Measurements from ENCODE around the gene ACOX3. TPM values are rescaled to one million over a fixed set of nuclear protein-coding genes. Genes with fewer than 3 reads are reported as not detected.

Gene ACOX3
- total RNA-seq, 2 experiments from 2014 or later = 12.7 to 16.8 TPM

GRCh38 chr4:8328866-8329559 is 111.5 kb downstream of the ACOX3 start:
- no peaks in the 10 kb centered on the region for H3K79me2 ChIP-seq (ENCODE audit: insufficient read depth, low read depth, low read length)
- BruUV-seq (replicated peaks) = no TSS peak
- TF ChIP-seq CTCF (conservative IDR thresholded peaks at IDR 0.05; ENCODE audit: low read length) (no peak), EZH2phosphoT487 (IDR thresholded peaks at IDR 0.05; ENCODE audit: borderline replicate concordance, low read depth, low read length) (no peak)
- H3K27ac ChIP-seq (ENCODE audit: low read depth, low read length, poor library complexity, severe bottlenecking) = no peak overlapping the region
- no peaks in the 10 kb centered on the region for H4K20me1 ChIP-seq (ENCODE audit: insufficient read depth, low read length)
- no peak overlapping the region for H3K4me2 ChIP-seq (ENCODE audit: low read length)
- H3K9me2 ChIP-seq (ENCODE audit: insufficient read depth, low read length) = no peaks in the 10 kb centered on the region
- H3K9me3 ChIP-seq (ENCODE audit: low read length) = no peaks in the 10 kb centered on the region
- no peaks in the 10 kb centered on the region for H3K36me3 ChIP-seq (ENCODE audit: insufficient read depth, low read length)
- no peak overlapping the region for H3K4me3 ChIP-seq (ENCODE audit: low read depth, low read length, poor library complexity, severe bottlenecking)
- POLR2A ChIA-PET = interaction anchor here (0.6 kb wide), 2 partner anchors 13 to 411 kb away, joined by 3 read pairs; no protein-coding TSS in a partner anchor
- DNase-seq (ENCODE audit: low spot score) = no peak
- H3K4me1 ChIP-seq (ENCODE audit: insufficient read depth, low read length, poor library complexity, severe bottlenecking) = no peaks in the 10 kb centered on the region
- no peak overlapping the region for H2AFZ ChIP-seq (ENCODE audit: low read length)
- intact Hi-C loops (cut with micrococcal nuclease; ENCODE audit: unreplicated experiment) = no loop called here
- CTCF ChIA-PET (ENCODE audit: unreplicated experiment) = no interaction called here

DNA sequence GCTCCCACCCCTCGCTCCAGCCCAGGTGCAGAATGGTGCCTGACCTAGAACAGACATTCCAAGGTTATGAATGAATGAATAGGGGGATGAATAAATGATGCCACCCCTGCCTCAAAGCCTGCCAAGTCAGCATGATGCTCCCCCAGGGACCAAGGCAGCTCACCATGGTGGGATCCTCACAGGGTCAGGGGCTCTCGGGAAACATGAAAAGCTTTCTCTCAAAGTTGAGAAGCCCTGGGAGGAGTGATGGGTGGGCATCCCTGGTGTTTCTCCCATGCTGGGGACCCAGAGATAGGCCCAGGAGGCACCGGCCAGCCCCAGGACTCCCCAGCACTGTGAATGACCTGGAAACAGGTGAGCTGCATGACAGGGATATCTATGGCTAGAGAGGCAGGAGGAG is 112.1 kb downstream of the ACOX3 start:
- CTCF ChIA-PET (ENCODE audit: unreplicated experiment) = no interaction called here
- TF ChIP-seq EZH2phosphoT487 (IDR thresholded peaks at IDR 0.05; ENCODE audit: borderline replicate concordance, low read depth, low read length) (no peak), CTCF (conservative IDR thresholded peaks at IDR 0.05; ENCODE audit: low read length) (no peak)
- no peak overlapping the region for H3K4me3 ChIP-seq (ENCODE audit: low read depth, low read length, poor library complexity, severe bottlenecking)
- no peak overlapping the region for H3K27ac ChIP-seq (ENCODE audit: low read depth, low read length, poor library complexity, severe bottlenecking)
- H3K9me2 ChIP-seq (ENCODE audit: insufficient read depth, low read length) = no peaks in the 10 kb centered on the region
- H2AFZ ChIP-seq (ENCODE audit: low read length) = no peak overlapping the region
- no peak for DNase-seq (ENCODE audit: low spot score)
- POLR2A ChIA-PET = interaction anchor here (0.6 kb wide), 1 partner anchor 411 kb away, joined by 3 read pairs; no protein-coding TSS in a partner anchor
- H3K9me3 ChIP-seq (ENCODE audit: low read length) = no peaks in the 10 kb centered on the region
- no peaks in the 10 kb centered on the region for H3K4me1 ChIP-seq (ENCODE audit: insufficient read depth, low read length, poor library complexity, severe bottlenecking)
- no peak overlapping the region for H3K4me2 ChIP-seq (ENCODE audit: low read length)
- no TSS peak for BruUV-seq (replicated peaks)
- H3K36me3 ChIP-seq (ENCODE audit: insufficient read depth, low read length) = no peaks in the 10 kb centered on the region
- H3K79me2 ChIP-seq (ENCODE audit: insufficient read depth, low read depth, low read length) = no peaks in the 10 kb centered on the region
- H4K20me1 ChIP-seq (ENCODE audit: insufficient read depth, low read length) = no peaks in the 10 kb centered on the region
- intact Hi-C loops (cut with micrococcal nuclease; ENCODE audit: unreplicated experiment) = no loop called here

- Histone ChIP-seq H3K36me3 (ENCODE audit: insufficient read depth, low read length) (no peaks in the 10 kb centered on the region), H3K79me2 (ENCODE audit: insufficient read depth, low read depth, low read length) (no peaks in the 10 kb centered on the region), H4K20me1 (ENCODE audit: insufficient read depth, low read length) (no peaks in the 10 kb centered on the region), H2AFZ (ENCODE audit: low read length) (no peak overlapping the region), H3K9me2 (ENCODE audit: insufficient read depth, low read length) (no peaks in the 10 kb centered on the region), H3K9me3 (ENCODE audit: low read length) (no peaks in the 10 kb centered on the region), H3K4me2 (ENCODE audit: low read length) (no peak overlapping the region), H3K4me3 (ENCODE audit: low read depth, low read length, poor library complexity, severe bottlenecking) (no peak overlapping the region), H3K27ac (ENCODE audit: low read depth, low read length, poor library complexity, severe bottlenecking) (no peak overlapping the region), H3K4me1 (ENCODE audit: insufficient read depth, low read length, poor library complexity, severe bottlenecking) (no peaks in the 10 kb centered on the region)
- ChIA-PET CTCF (ENCODE audit: unreplicated experiment) (no interaction called here), POLR2A (no interaction called here)
- BruUV-seq (replicated peaks) = no TSS peak
- TF ChIP-seq CTCF (conservative IDR thresholded peaks at IDR 0.05; ENCODE audit: low read length) (no peak), EZH2phosphoT487 (IDR thresholded peaks at IDR 0.05; ENCODE audit: borderline replicate concordance, low read depth, low read length) (no peak)
- intact Hi-C loops (cut with micrococcal nuclease; ENCODE audit: unreplicated experiment) = no loop called here
- DNase-seq (ENCODE audit: low spot score) = no peak
Measured at GRCh38 chr4:8326206-8326605, 114.3 kb downstream of the ACOX3 start.

All from OCI-LY7 (cell line).